IPS DF 4.7 (cell line): ENCODE measurements around the gene PTPRN2.
"Not testable (repeated sequence)": the region's sequence is repeated elsewhere in the genome, so short reads cannot be mapped to it uniquely, and the experiment has no call there.

Experiments
- DNase-seq: peaks from one replicate; pipeline ENCODE4 v3.0.0-alpha.2; 2013; ENCODE audit warnings: low spot score; ENCODE audit errors: extremely low read depth

PTPRN2 gene

GRCh38 chr7:157940497-157940896, 647.1 kb downstream of the PTPRN2 start:
- DNase-seq: no peak

GRCh38 chr7:157938211-157938610, 649.4 kb downstream of the PTPRN2 start:
- DNase-seq: no peak

GRCh38 chr7:157937406-157937805, 650.2 kb downstream of the PTPRN2 start:
- DNase-seq: no peak

GRCh38 chr7:157936976-157937375, 650.6 kb downstream of the PTPRN2 start:
- no peak for DNase-seq

GRCh38 chr7:157935721-157936120, 651.9 kb downstream of the PTPRN2 start:
- not testable (repeated sequence) for DNase-seq

GRCh38 chr7:157933219-157934155, 654.1 kb downstream of the PTPRN2 start:
- not testable (repeated sequence) for DNase-seq

GRCh38 chr7:157932498-157933218, 655.0 kb downstream of the PTPRN2 start:
- DNase-seq: no peak

- no peak for DNase-seq
Observed at GRCh38 chr7:157930926-157931466, 656.6 kb downstream of the PTPRN2 start.

GRCh38 chr7:157930441-157930840, 657.2 kb downstream of the PTPRN2 start:
- DNase-seq: no peak

- DNase-seq: no peak
Observed at GRCh38 chr7:157929671-157930070, 658.0 kb downstream of the PTPRN2 start.

DNA sequence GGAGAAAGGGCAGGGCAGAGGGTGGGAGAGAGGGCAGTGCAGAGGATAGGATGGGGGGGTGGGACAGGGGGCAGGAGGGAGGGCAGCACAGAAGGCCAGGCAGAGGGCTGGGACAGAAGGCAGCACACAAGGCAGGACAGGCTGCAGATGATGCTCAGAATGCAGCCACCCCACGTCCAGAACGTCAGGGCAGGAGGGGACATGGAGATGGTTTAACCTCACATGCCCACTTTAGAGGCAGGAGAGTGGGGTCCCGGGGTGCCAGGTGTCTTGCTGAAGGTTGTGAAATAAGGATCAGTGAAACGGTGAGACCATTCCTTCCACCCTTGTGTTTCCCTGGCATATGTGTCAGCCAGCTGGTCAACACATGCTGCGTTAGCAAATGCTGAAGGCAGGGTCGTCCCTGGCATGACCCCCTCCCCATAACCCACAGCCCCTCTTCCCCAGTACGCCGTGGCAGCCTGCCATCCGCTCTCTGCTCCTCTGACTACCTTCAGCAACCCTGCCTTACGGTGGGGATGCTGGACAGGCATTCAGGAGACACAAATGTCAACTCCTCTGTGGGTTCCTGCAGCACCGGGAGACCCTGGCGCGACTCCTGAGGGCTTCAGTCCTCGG, 658.7 kb downstream of the PTPRN2 start:
- DNase-seq: no peak

- no peak for DNase-seq
Observed at GRCh38 chr7:157928171-157928794, 659.3 kb downstream of the PTPRN2 start.

GRCh38 chr7:157927313-157927925, 660.2 kb downstream of the PTPRN2 start:
- DNase-seq: no peak

DNA sequence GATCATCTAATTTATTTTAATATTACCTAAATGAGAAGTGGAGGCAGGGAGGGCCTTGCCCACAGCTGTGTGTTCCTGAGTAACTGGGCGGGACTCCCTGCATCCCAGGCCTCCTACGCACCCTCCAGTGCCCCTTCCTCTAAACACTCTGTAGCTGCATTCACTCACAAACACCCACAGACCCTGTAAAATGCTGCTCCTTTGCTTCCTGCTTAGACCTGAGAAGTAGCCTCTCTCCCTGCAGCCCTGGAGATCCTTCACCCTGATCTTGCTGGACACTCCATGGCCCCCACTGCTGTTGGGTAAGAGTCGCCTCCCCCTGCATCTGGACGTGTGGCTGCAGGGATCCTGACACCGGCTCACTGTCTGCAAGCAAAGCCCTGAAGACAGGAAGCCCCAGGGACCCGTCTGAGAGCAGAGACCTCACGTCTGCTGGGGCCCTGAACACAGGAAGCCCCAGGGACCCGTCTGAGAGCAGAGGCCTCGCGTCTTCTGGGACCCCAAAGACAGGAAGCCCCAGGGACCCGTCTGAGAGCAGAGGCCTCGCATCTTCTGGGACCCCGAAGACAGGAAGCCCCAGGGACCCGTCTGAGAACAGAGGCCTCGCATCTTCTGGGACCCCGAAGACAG, 661.0 kb downstream of the PTPRN2 start:
- DNase-seq: no peak

DNA sequence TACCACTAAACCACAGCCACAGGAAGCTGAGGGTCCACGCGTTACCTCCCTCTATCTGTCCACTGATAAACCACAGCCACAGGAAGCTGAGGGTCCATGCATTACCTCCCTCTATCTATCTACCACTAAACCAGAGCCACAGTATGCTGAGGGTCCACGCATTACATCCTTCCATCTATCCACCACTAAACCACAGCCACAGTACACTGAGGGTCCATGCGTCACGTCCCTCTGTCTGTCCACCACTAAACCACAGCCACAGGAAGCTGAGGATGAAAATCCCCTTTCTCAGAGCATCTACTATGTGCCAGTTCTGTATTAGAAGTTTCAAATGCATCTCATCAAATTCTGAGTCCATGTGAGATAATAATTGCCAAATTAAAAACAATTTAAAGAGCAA, 661.5 kb downstream of the PTPRN2 start:
- DNase-seq: no peak

DNA sequence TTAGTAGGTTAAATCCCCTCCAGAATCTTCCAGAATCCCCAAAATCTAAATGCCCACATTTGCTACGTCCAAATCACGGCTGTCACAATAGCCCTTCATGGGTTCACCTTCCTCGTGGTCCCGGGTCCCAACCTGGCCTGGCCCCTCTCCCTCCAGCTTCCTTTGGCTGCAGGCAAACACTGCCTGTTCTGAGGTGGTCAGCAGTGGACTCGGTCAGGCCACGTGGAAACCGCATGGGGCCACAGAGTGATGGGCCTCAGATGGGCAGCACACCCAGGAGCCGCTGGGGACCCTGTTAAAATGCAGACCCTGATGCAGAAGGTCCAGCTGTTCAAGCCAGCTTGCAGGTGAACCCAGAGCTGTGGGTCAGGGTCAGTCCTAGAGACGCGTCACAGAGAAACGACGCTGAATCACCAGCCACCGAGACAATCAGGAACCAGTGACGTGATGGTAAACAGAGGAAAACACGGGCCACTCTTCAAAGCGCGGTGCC, 662.2 kb downstream of the PTPRN2 start:
- DNase-seq: no peak

- DNase-seq: no peak
Observed at GRCh38 chr7:157923903-157924630, 663.6 kb downstream of the PTPRN2 start.

DNA sequence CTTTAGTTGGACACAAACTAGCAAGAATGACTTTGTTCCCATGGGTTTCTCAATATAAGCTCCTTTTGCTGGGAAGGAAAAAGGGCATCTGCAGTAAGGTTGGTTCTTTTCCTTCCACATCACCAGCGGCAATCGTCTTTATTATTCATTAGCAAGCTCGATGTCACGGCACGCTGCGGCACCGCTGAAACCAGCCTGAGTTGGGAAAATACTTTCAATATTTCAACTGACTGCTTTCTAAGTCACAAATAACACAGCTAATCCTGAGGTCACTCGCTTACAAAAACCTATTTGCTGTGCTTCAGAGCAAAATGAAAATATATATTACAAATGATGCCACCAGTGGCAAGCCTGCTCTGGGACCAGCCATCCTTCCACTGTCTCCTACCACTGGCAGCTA, 665.0 kb downstream of the PTPRN2 start:
- no peak for DNase-seq

GRCh38 chr7:157918326-157919080, 669.1 kb downstream of the PTPRN2 start:
- DNase-seq: no peak
